B cell (primary cell): ENCODE results near the gene NRN1L.

ENCODE experiments used
- EZH2 ChIP-seq: IDR thresholded peaks from 2 replicates; pipeline ENCODE4 v1.6.1; 2012; ENCODE audit warnings: borderline replicate concordance, low read depth, mild to moderate bottlenecking, moderate library complexity, low read length; ENCODE audit not compliant: insufficient read depth, poor library complexity, severe bottlenecking
- TF ChIP-seq, protein P1 (sequence below): fragments of 200-600 bp; IDR thresholded peaks from one replicate; pipeline ENCODE4 v1.8.0; 2022; ENCODE audit warnings: antibody characterized with exemption, mild to moderate bottlenecking

DNA sequence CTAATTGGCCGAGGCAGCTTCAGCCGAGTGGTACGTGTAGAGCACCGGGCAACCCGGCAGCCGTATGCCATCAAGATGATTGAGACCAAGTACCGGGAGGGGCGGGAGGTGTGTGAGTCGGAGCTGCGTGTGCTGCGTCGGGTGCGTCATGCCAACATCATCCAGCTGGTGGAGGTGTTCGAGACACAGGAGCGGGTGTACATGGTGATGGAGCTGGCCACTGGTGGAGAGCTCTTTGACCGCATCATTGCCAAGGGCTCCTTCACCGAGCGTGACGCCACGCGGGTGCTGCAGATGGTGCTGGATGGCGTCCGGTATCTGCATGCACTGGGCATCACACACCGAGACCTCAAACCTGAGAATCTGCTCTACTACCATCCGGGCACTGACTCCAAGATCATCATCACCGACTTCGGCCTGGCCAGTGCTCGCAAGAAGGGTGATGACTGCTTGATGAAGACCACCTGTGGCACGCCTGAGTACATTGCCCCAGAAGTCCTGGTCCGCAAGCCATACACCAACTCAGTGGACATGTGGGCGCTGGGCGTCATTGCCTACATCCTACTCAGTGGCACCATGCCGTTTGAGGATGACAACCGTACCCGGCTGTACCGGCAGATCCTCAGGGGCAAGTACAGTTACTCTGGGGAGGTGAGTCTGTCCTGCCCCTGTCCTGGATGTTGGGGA is 24.5 kb downstream of the NRN1L start:
- TF ChIP-seq, protein P1, sequence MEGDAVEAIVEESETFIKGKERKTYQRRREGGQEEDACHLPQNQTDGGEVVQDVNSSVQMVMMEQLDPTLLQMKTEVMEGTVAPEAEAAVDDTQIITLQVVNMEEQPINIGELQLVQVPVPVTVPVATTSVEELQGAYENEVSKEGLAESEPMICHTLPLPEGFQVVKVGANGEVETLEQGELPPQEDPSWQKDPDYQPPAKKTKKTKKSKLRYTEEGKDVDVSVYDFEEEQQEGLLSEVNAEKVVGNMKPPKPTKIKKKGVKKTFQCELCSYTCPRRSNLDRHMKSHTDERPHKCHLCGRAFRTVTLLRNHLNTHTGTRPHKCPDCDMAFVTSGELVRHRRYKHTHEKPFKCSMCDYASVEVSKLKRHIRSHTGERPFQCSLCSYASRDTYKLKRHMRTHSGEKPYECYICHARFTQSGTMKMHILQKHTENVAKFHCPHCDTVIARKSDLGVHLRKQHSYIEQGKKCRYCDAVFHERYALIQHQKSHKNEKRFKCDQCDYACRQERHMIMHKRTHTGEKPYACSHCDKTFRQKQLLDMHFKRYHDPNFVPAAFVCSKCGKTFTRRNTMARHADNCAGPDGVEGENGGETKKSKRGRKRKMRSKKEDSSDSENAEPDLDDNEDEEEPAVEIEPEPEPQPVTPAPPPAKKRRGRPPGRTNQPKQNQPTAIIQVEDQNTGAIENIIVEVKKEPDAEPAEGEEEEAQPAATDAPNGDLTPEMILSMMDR, result no peak
- TF ChIP-seq EZH2, result no peak
